A375 (cell line): Measurements from ENCODE around the gene UPF2. TPM values are rescaled to one million over a fixed set of nuclear protein-coding genes. Genes with fewer than 3 reads are reported as not detected.

Source experiments
- small RNA-seq: library from RNA; depleted of rRNA; stranded (forward); fragments of <200 nt; gene quantifications from one replicate; pipeline ENCODE3, GENCODE V24; 2014
- total RNA-seq: library from RNA; depleted of rRNA; stranded (reverse); fragments of >200 nt; shearing (Covaris generic); gene quantifications from 2 replicates; pipeline ENCODE4 v1.2.3, GENCODE V29; 2014; rRNA removed

The UPF2 gene
- total RNA-seq: 10.3 and 10.9 TPM in 2 replicates

GRCh38 chr10:12042797-12043651 lies at the start of gene UPF2:
Gene UPF2, minus strand, starts transcription at chr10:12042809. Its CDS starts 7,386 bp downstream, at chr10:12035423.

GRCh38 chr10:12068449-12069269 lies 26.1 kb upstream of the UPF2 start, which contains the start of gene DHTKD1:
Gene DHTKD1, plus strand, starts transcription at chr10:12068954. Its CDS starts 80 bp downstream, at chr10:12069034.

Small RNA genes within 50 kb of the gene (small RNA-seq; reads per million reads assigned to genes)
- gene RNU6-1095P: not detected

Other genes starting within 250 kb of the UPF2 start
- 29.3 and 31.3 TPM in 2 replicates for gene PROSER2, start 219.5 kb downstream of the UPF2 start, total RNA-seq
- 20.0 and 20.6 TPM in 2 replicates for gene DHTKD1, start 26.1 kb upstream of the UPF2 start, total RNA-seq
- 2.5 and 5.4 TPM in 2 replicates for gene SEC61A2, start 86.9 kb upstream of the UPF2 start, total RNA-seq
- gene NUDT5, start 153.1 kb upstream of the UPF2 start, total RNA-seq: 46.3 and 57.6 TPM in 2 replicates
- gene CDC123, start 153.4 kb upstream of the UPF2 start, total RNA-seq: 128 and 129 TPM in 2 replicates